NK-92 (cell line): ENCODE data around the gene MRLN.
"Not testable (repeated sequence)": the region's sequence is repeated elsewhere in the genome, so short reads cannot be mapped to it uniquely, and the experiment has no call there.

Experiments used
- DNase-seq: peaks from one replicate; lab custom pipeline; 2025; ENCODE audit not compliant: unreplicated experiment; lab: John Stamatoyannopoulos, UW

Gene MRLN

DNA sequence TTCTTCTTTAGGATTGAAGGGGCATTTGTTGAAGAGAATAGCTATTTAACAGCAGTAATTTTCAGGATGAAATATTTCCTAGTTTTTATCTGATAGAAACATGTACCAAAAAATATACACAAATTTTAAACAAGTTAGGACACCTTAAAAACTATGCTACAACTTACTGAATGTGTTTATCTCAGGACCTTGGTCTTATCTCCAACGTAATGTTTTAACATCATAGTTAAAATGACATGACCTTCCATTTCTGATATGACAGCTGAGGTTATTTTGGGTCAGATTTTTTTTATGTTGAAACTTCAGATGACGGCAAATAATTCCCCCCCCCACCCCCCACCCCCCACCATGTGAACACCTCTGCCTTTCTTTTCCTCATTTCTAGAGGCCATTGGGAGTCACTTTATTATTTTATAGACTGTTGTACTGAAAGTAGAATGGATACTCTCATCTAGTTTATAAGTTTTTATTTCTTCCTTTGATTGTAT is 8.0 kb downstream of the MRLN start:
- DNase-seq = no peak

- not testable (repeated sequence) for DNase-seq
These were observed 8.5 kb downstream of the MRLN start for GRCh38 chr10:59744762-59745161.

- not testable (repeated sequence) for DNase-seq
These were observed 9.1 kb downstream of the MRLN start for GRCh38 chr10:59744156-59744555.

- no peak for DNase-seq
These were observed 11.7 kb downstream of the MRLN start for GRCh38 chr10:59741583-59741982.

- DNase-seq = no peak
These were observed 12.2 kb downstream of the MRLN start for GRCh38 chr10:59741048-59741447.

GRCh38 chr10:59736749-59737148 is 16.5 kb downstream of the MRLN start:
- DNase-seq = no peak

DNA sequence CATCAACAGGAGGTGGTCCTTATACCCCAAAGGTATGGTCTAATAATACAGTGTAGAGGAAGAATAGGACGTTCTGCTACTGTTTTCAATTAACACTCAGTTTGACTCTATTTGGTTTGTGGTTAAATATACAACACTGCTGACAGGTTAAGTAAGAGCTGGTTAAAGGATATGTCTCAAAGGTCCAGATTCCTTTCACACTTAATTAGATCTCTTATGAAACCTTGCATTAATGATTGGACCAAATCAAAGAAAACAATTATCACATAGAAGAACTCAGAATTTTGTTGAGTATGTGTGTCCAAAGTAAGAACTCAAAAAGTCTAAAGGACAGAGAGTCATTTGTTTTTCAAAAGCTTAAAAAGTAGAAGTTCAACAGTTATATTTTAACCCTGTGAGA is 18.0 kb downstream of the MRLN start:
- no peak for DNase-seq

DNA sequence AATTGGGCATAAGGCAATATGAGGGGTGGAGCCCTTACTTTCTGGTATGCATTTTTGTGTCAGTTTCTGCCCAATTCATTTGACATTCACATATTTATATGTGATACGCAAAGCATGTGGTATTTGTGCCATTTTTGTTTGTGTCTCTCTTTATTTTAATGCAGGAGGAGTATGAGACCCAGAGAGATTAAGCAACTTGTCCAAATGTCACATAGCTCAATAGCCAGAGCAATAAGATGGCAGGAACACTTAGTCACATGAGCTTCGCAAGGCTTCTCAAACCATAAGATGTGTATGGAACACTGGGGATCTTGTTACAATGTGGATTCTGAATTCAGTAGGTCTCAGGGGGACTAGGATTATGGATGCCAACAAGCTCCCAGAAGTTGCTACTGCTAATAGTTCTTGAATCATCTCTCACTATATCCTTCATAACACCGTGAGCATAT is 19.2 kb downstream of the MRLN start:
- DNase-seq = no peak

- not testable (repeated sequence) for DNase-seq
These were observed 19.8 kb downstream of the MRLN start for GRCh38 chr10:59733321-59734013.

DNA sequence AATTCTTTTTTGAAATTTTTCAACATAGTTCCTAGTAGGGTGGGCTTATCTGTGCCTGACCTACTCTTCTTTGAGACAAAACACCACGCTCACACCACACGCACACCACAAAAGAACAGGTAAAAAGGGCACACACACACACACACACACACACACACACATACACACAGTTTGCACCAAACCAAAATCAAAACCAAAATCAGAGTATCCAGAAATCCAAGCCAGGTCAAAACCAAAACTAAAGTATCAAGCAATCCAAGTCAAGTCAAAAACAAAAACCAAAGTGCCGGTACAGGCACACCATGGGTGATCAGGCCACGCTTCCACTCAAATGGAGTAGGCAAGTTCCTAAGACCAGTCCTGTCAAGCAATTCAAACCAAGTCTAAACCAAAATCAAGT is 20.4 kb downstream of the MRLN start:
- not testable (repeated sequence) for DNase-seq

DNA sequence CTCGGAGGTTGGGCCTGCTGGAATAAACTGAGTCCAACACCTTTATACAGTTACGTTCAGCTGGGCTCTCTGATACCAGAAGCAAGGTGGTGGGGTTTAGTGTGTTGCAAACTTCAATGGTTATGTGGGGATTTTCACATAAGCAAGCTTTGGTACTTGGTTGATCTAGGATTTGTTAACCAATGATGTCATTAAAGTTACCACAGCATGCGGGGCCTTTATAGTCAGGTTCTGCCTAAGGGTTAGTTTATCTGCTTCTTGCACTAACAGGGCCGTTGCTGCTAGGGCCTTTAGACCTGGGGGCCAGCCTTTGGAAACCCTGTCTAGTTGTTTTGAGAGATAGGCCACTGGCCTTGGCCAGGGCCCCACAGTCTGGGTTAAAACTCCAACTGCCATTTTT is 24.1 kb downstream of the MRLN start:
- not testable (repeated sequence) for DNase-seq

DNA sequence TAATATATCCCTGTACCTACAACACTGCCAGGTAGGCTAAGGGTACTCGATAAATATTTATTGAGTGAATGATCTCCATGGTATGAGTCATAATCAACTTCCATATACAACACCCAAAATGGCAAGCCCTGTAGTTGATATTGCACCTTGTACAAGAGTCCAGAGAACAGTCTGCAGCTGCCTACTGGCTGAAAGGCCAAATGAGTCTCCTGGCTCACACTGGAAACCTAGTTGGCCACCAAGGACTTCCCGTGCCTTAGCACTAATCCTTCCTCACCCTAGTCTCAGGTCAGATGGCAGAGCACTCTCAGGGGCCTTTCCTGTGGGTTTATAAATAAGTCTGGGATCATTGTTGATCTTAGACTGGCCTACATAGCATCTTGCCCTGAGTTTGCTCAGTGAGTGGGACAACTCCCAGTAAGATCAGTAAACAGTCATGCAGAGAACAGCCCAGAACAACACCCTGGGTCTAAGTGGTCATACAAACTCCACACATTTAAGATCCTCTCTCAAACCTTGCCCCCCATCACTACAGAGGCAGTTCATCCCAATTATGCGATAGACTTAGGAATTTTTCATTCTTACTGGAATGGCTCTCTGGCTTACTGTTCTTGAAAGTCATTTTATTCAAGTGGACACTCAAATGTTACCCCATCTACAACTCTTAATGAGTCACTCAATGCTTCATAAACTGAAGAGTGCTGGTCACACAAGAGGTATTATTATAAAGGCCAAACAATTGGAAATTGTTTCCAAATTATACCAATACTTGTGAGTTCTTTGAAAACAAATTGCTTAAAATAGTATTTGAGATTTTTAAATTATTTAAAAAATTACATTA is 28.9 kb downstream of the MRLN start:
- no peak for DNase-seq

DNA sequence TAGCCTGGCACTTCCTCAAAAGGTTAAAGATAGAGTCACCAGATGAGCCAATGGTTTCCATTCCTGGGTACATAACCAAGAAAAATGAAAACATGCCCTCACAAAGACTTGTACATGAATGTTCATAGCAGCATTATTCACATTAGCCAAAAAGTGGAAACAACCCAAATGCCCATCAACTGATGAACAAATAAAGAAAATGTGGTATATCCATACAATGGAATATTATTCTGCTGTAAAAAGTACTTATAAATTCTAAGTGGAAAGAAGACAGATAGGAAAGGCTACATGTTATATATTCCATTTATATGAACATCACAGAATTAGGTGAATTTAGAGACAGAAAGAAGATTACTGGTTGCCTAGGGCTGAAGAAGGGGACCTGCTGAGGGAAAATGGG is 32.9 kb downstream of the MRLN start:
- no peak for DNase-seq

DNA sequence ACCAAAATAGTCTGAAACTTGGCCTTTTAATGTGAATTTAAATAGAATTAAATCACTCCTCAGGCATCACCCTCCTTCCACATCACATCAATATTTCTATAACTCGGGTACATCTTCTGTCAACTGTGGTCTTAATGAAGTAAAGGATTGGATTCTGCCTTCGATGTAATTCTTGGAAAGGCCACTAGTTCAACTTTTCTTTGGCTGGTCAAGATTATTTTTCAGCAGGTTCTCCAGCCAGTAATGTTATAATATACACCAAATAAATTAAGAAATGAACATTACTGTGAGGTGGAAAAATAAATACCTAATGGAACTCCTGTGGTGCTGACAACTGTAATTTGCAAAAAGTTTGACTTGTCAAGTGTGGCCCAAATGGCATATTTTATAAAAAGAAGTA is 33.9 kb downstream of the MRLN start:
- no peak for DNase-seq

DNA sequence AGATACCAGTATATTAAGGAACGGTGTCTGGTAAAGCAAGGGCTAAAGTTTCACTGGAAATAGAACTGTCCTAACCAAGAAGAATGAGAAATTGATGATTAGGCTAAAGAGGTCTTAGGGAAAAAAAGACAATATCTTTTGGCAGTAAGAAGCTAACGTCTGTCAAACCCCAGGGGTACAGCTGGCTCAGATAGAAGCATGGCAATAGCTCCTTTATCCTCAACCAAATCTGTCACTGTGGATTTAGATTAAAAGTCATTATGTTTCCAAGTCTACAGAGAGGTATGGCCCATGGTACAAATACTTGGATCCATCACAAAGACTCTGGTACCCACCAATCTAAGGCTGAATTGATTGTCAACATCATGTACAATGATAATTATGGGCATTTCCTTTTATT is 35.0 kb downstream of the MRLN start:
- no peak for DNase-seq

- DNase-seq = no peak
These were observed 39.9 kb downstream of the MRLN start for GRCh38 chr10:59713196-59713821.

DNA sequence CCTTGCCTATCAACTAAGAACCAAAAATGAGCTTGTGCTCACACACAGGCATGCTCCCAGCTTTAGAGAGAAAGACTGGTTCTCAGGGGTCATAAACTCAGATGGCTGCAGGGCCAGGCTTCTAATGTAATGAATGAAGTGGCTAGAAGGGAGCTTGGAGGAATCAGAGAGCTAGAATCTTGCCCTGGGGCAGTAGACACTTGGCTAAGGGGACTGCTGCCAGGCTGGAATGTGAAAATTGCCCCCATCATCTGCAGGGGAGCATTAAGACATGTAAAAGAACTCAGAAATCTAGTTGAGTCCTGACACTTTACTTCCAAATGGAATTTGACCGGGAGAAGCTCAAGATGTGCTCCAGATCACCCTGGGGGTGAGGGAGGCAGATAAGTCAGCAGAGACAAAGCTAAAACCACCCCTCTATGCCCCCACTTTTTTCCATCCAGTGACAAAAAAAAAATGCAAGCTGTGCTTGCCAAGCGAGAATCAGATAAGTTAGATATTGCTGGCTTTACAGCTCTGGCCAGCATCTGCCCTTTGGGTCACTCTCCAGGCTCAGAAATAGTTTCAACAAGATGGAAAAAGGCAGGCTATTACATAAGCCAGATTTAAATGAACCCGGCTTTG is 41.3 kb downstream of the MRLN start:
- DNase-seq = no peak

- no peak for DNase-seq
These were observed 43.7 kb downstream of the MRLN start, which contains the start of gene SLC16A9 for GRCh38 chr10:59709395-59710125. TSS of gene SLC16A9 (minus strand) at chr10:59709850. CDS start at chr10:59684291, 25,559 bp downstream.

DNA sequence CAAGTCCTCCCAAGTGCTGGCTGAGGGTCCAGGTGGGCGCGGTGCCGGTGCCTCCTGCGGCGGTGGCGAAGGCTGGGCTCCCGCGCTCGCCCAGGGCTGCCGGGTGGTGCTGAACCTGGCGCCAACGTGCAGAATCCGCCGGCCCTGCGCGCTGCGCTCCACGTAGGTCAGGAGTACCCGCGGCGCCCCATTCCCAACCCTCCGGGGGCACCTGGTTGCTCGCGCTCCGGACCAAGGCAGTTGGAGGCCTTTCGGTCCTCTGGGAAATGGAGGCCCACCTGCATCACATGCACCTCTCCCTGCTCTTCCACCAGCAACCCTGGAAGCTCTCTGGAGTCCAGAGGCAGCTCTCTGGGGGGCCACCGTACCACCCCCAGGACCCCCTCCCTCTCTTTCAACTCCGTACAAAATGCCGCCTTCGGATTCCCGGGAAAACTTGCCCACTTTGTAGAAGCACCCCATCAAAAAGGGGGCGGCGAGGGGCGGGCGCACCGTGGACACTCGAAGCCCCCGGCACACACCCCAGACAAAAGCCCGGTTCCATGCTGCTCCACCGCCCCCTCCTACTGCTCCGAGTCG is 44.4 kb downstream of the MRLN start:
- DNase-seq = no peak
